ENCODE measurements around the gene C9orf72. TPM values are rescaled to one million over a fixed set of nuclear protein-coding genes. Genes with fewer than 3 reads are reported as not detected.
A peak's percentile ranks its signal among the peaks of the same experiment; 100 is the strongest.

The C9orf72 gene
- total RNA-seq, 4 donors from 2014 or later, result 7.9 to 31.0 (median 15.0) TPM

- no peak for TF ChIP-seq POLR2AphosphoS5 (IDR thresholded peaks at IDR 0.05)
- no peak for TF ChIP-seq EP300 (IDR thresholded peaks at IDR 0.05; ENCODE audit: low read depth)
- TF ChIP-seq, protein P1, sequence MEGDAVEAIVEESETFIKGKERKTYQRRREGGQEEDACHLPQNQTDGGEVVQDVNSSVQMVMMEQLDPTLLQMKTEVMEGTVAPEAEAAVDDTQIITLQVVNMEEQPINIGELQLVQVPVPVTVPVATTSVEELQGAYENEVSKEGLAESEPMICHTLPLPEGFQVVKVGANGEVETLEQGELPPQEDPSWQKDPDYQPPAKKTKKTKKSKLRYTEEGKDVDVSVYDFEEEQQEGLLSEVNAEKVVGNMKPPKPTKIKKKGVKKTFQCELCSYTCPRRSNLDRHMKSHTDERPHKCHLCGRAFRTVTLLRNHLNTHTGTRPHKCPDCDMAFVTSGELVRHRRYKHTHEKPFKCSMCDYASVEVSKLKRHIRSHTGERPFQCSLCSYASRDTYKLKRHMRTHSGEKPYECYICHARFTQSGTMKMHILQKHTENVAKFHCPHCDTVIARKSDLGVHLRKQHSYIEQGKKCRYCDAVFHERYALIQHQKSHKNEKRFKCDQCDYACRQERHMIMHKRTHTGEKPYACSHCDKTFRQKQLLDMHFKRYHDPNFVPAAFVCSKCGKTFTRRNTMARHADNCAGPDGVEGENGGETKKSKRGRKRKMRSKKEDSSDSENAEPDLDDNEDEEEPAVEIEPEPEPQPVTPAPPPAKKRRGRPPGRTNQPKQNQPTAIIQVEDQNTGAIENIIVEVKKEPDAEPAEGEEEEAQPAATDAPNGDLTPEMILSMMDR (IDR thresholded peaks at IDR 0.05), result no peak
- TF ChIP-seq POLR2A (IDR thresholded peaks at IDR 0.05), result no peak
- no peaks in the 10 kb centered on the region for H3K27me3 ChIP-seq
- in situ Hi-C loops (cut with MboI; ENCODE audit: low pct_ligation_motif_present in 1 of 4, low pct_unique_long_range_greater_than_20kb in 1 of 4, low sequenced_read_pairs in 3 of 4) (loop anchor here in 2 of 4 donors (25.0 kb wide), 2 partner anchors 424 to 499 kb away; partner anchors contain the start of gene TEK (in 1 of the 2)), intact Hi-C loops (cut with DNase I; ENCODE audit: low total_unique reads) (no loop called here)
- no peak overlapping the region for H3K27ac ChIP-seq
- peaks cover 18 to 71% (median 29%) of the 10 kb centered on the region in 4 donors for H3K4me1 ChIP-seq
- no peaks in the 10 kb centered on the region for H3K9me3 ChIP-seq
- WGBS, 2 donors (ENCODE audit: low coverage in 1 of 2), result 67 to 72% methylated on average over 2 to 3 of the region's 3 CpGs
- H3K4me3 ChIP-seq, result no peak overlapping the region
- no peak for DNase-seq
- H3K36me3 ChIP-seq, result no peaks in the 10 kb centered on the region
These were observed 37.1 kb downstream of the C9orf72 start for GRCh38 chr9:27536168-27536567.

- intact Hi-C loops (cut with DNase I; ENCODE audit: low total_unique reads), result no loop called here
- Histone ChIP-seq H3K9me3 (no peaks in the 10 kb centered on the region), H3K36me3 (no peaks in the 10 kb centered on the region), H3K4me1 (peaks cover 14 to 67% (median 27%) of the 10 kb centered on the region in 4 donors), H3K27ac (no peak overlapping the region), H3K4me3 (no peak overlapping the region), H3K27me3 (no peaks in the 10 kb centered on the region)
- no peak for DNase-seq
- TF ChIP-seq POLR2A (IDR thresholded peaks at IDR 0.05) (no peak), POLR2AphosphoS5 (IDR thresholded peaks at IDR 0.05) (no peak), EP300 (IDR thresholded peaks at IDR 0.05; ENCODE audit: low read depth) (no peak)
- TF ChIP-seq, protein P1 (IDR thresholded peaks at IDR 0.05), result no peak
- 57 to 60% methylated on average over 2 to 3 of the region's 3 CpGs for WGBS, 2 donors (ENCODE audit: low coverage in 1 of 2)
- in situ Hi-C loops (cut with MboI; ENCODE audit: low pct_ligation_motif_present in 1 of 4, low pct_unique_long_range_greater_than_20kb in 1 of 4, low sequenced_read_pairs in 3 of 4), result loop anchor here in 2 of 4 donors (25.0 kb wide), 2 partner anchors 423 to 498 kb away; partner anchors contain the start of gene TEK (in 1 of the 2)
These were observed 37.6 kb downstream of the C9orf72 start for GRCh38 chr9:27535701-27536118.

GRCh38 chr9:27534658-27535209, 38.5 kb downstream of the C9orf72 start:
- TF ChIP-seq, protein P1 (IDR thresholded peaks at IDR 0.05), result no peak
- TF ChIP-seq POLR2AphosphoS5 (IDR thresholded peaks at IDR 0.05) (no peak), EP300 (IDR thresholded peaks at IDR 0.05; ENCODE audit: low read depth) (no peak), POLR2A (IDR thresholded peaks at IDR 0.05) (no peak)
- Histone ChIP-seq H3K27ac (peak overlapping the region; percentile 24 to 75 (median 50)), H3K4me3 (no peak overlapping the region), H3K27me3 (no peaks in the 10 kb centered on the region), H3K36me3 (no peaks in the 10 kb centered on the region), H3K9me3 (no peaks in the 10 kb centered on the region), H3K4me1 (peaks cover 12 to 67% (median 22%) of the 10 kb centered on the region in 4 donors)
- intact Hi-C loops (cut with DNase I; ENCODE audit: low total_unique reads), result no loop called here
- DNase-seq, result no peak
- in situ Hi-C loops (cut with MboI; ENCODE audit: low pct_ligation_motif_present in 1 of 4, low pct_unique_long_range_greater_than_20kb in 1 of 4, low sequenced_read_pairs in 3 of 4), result loop anchor here in 3 of 4 donors (5.0 to 25.0 kb wide), 3 partner anchors 202 to 497 kb away; partner anchors contain the start of gene TEK (in 1 of the 3)
- 85 to 92% methylated on average over 3 of the region's 3 CpGs for WGBS, 2 donors (ENCODE audit: low coverage in 1 of 2)

GRCh38 chr9:27534131-27534530, 39.1 kb downstream of the C9orf72 start:
- TF ChIP-seq POLR2AphosphoS5 (IDR thresholded peaks at IDR 0.05) (peak in 1 of 3 donors; percentile 20), POLR2A (IDR thresholded peaks at IDR 0.05) (no peak)
- intact Hi-C loops (cut with DNase I; ENCODE audit: low total_unique reads), result no loop called here

More at GRCh38 chr9:27534131-27534530, 39.1 kb downstream of the C9orf72 start:
- DNase-seq, result no peak
- in situ Hi-C loops (cut with MboI; ENCODE audit: low pct_ligation_motif_present in 1 of 4, low pct_unique_long_range_greater_than_20kb in 1 of 4, low sequenced_read_pairs in 3 of 4), result loop anchor here in 3 of 4 donors (5.0 to 25.0 kb wide), 3 partner anchors 202 to 497 kb away; partner anchors contain the start of gene TEK (in 1 of the 3)
- Histone ChIP-seq H3K36me3 (no peaks in the 10 kb centered on the region), H3K27ac (peak overlapping the region; percentile 24 to 75 (median 50)), H3K4me3 (no peak overlapping the region), H3K27me3 (no peaks in the 10 kb centered on the region), H3K9me3 (no peaks in the 10 kb centered on the region), H3K4me1 (peaks cover 11 to 63% (median 17%) of the 10 kb centered on the region in 4 donors)
- 47 to 62% methylated on average over 4 of the region's 4 CpGs for WGBS, 2 donors (ENCODE audit: low coverage in 1 of 2)
